ENCODE results near the gene MELTF.

DNA sequence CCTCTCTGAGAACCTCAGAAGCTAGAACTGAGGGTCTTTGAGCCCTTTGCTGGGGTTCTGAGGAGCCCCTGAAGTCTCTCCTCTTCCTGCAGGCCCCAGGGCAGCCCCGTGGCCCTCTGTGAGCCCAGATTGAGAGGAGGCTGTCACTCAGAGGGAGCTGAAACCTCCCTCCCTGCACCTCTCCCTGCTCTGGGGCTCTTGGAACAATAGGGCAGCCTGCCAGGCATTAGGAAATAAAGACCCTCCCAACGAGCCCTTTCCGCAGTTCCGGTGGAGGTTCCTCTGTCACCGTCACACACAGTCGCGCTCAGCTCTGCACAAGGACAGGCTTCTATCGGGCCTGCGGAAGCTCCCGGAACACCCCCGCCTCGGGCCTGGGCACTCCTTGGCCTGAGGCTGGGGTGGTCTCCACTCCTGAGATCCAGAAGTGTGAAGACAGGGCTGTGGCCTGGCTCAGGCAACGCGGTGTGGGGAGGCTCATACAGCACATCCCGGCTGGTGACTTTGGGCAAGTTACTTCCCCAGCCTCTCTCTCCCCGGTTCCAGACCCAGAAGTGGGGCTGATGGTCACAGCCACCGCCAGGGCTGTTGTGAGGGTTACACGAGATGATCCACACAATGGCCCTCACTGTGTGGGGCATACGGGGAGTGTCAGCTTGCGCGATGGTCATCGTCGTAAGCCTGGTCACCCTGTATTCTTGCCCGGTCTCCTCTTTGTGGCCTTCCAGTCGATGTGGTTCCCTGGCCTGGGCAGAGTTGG, 17.7 kb downstream of the MELTF start:
- no peak for TF ChIP-seq NR2C2 (CRISPR knock-in tag; IDR thresholded peaks at IDR 0.05)
- TF ChIP-seq ATF1 (CRISPR knock-in tag; IDR thresholded peaks at IDR 0.05) = no peak
- TF ChIP-seq, protein P1, sequence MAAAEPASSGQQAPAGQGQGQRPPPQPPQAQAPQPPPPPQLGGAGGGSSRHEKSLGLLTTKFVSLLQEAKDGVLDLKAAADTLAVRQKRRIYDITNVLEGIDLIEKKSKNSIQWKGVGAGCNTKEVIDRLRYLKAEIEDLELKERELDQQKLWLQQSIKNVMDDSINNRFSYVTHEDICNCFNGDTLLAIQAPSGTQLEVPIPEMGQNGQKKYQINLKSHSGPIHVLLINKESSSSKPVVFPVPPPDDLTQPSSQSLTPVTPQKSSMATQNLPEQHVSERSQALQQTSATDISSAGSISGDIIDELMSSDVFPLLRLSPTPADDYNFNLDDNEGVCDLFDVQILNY (CRISPR knock-in tag; IDR thresholded peaks at IDR 0.05) = no peak
- no peak for TF ChIP-seq TEAD1 (CRISPR knock-in tag; IDR thresholded peaks at IDR 0.05)
- no peak for TF ChIP-seq ZNF423 (CRISPR knock-in tag; IDR thresholded peaks at IDR 0.05)
- TF ChIP-seq, protein P2, sequence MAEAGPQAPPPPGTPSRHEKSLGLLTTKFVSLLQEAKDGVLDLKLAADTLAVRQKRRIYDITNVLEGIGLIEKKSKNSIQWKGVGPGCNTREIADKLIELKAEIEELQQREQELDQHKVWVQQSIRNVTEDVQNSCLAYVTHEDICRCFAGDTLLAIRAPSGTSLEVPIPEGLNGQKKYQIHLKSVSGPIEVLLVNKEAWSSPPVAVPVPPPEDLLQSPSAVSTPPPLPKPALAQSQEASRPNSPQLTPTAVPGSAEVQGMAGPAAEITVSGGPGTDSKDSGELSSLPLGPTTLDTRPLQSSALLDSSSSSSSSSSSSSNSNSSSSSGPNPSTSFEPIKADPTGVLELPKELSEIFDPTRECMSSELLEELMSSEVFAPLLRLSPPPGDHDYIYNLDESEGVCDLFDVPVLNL (CRISPR knock-in tag; IDR thresholded peaks at IDR 0.05; ENCODE audit: borderline replicate concordance, low read depth) = no peak
- TF ChIP-seq, protein P3, sequence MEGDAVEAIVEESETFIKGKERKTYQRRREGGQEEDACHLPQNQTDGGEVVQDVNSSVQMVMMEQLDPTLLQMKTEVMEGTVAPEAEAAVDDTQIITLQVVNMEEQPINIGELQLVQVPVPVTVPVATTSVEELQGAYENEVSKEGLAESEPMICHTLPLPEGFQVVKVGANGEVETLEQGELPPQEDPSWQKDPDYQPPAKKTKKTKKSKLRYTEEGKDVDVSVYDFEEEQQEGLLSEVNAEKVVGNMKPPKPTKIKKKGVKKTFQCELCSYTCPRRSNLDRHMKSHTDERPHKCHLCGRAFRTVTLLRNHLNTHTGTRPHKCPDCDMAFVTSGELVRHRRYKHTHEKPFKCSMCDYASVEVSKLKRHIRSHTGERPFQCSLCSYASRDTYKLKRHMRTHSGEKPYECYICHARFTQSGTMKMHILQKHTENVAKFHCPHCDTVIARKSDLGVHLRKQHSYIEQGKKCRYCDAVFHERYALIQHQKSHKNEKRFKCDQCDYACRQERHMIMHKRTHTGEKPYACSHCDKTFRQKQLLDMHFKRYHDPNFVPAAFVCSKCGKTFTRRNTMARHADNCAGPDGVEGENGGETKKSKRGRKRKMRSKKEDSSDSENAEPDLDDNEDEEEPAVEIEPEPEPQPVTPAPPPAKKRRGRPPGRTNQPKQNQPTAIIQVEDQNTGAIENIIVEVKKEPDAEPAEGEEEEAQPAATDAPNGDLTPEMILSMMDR (IDR thresholded peaks at IDR 0.05) = no peak
- TF ChIP-seq, protein P4, sequence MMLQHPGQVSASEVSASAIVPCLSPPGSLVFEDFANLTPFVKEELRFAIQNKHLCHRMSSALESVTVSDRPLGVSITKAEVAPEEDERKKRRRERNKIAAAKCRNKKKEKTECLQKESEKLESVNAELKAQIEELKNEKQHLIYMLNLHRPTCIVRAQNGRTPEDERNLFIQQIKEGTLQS (CRISPR knock-in tag; conservative IDR thresholded peaks at IDR 0.05) = no peak
- no peak for TF ChIP-seq TCF7 (CRISPR knock-in tag; IDR thresholded peaks at IDR 0.05; ENCODE audit: low read depth)
